Posterior cingulate gyrus (tissue), 11 donors: Measurements from ENCODE around the gene PTPRO.

Experiments used
- DNase-seq, 10 donors: peaks; one replicate each; pipeline versions ENCODE4 v3.0.0 to v3.0.0-alpha.2; 2020 to 2021; ENCODE audit warnings: mixed read lengths in 3 of 10
- intact Hi-C: fragments of 100-400 bp; cut with DNase I; formaldehyde crosslinking; loops from one replicate; pipeline ENCODE4 v1.15.1; 2023

The PTPRO gene

DNA sequence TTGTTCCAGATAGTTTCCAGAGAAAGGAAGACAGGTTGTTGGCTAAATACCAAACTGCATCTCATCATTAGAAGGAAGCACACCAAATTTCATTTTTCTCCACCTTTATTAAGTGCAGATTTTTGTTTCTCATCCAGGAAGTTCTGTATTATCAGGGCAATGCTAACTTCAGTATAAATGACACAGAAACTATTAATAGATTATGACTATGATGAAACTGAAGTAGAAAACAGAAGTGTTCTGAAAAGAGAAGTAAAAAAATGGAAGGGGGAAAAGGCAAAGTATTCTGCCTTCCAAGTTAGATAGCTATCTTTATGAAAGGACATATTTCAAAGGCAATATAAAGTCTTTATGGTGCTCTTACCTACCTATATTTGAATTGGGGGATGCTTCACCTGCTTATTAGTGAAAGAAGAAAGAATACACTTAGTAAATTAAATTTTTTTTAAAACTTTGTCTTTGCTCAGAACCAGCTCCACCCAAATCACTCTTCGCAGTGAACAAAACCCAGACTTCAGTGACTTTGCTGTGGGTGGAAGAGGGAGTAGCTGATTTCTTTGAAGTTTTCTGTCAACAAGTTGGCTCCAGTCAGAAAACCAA lies 223.9 kb downstream of the PTPRO start:
- intact Hi-C loops = no loop called here
- no peak for DNase-seq

DNA sequence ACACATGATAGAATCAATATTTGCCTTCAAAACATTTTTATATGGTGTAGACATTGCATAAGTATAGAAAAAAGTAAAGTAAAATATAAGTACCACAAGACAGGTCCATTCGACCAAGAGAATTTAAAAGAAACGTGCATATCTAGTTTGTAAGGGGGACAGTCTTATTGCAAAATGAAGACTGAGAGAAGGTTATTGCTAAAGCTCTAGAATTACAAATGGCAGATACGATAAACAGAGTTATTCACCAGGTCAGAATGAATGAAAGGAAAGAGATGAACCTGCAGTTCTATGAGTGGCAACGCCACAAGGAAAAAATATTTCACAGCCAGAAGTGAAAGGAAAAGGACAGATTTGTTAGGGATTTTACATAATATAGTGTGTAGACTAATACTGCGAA lies 224.8 kb downstream of the PTPRO start:
- intact Hi-C loops = no loop called here
- no peak for DNase-seq

- no peak for DNase-seq
- intact Hi-C loops = no loop called here
These were observed 225.4 kb downstream of the PTPRO start for GRCh38 chr12:15547691-15548090.

DNA sequence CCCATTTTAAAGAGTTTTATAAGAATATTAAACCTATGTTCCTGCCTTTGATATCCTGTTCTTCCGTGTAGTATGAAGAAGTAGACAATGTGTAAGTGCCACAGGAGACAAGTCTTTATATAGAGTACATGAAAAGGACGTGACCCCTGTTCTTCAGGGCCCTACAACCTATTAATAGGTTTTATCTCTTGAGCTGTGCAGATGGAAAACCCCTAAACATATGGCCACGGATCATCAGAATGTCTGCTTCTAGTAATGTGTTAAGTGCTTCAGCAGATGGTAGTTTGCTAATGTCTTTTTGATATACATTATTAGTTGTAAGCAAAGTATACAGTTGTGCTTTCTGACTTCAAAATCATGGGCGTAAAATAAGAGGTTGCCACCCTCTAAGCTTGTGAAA lies 228.5 kb downstream of the PTPRO start:
- DNase-seq = no peak
- intact Hi-C loops = no loop called here

GRCh38 chr12:15555446-15555845 lies 233.1 kb downstream of the PTPRO start:
- no peak for DNase-seq
- intact Hi-C loops = no loop called here

GRCh38 chr12:15556411-15557102 lies 234.2 kb downstream of the PTPRO start:
- intact Hi-C loops = no loop called here
- no peak for DNase-seq

DNA sequence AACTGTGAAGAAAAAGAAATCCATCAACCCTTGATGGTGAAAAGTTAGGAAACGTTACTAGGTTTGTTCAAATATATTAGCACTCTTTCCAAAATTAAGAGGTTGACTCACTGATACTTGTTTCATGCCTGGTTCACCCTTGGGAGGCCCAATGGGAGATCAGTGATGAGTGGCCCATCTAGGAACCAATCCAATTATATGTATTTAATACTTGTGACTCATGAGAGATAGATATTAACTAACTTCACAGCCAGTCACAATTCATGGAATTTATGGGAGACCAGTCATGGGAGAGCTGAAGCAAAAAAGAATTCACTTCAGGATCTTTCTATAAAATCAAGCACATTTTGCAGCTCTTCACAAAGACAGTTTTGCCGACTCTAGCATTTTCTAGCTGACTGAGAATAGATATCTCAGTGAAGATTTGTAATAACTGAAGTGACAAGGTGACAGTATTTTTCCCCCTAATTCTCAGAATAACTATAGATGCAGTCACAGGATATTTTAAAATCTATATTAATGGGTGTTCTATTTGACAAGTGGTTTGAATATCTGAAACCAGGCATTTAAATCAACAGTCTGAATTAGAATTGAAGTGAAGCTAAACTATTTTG lies 236.7 kb downstream of the PTPRO start:
- intact Hi-C loops = no loop called here
- no peak for DNase-seq

GRCh38 chr12:15561396-15561795 lies 239.1 kb downstream of the PTPRO start:
- intact Hi-C loops = no loop called here
- DNase-seq = no peak

- intact Hi-C loops = no loop called here
- no peak for DNase-seq
These were observed 240.0 kb downstream of the PTPRO start for GRCh38 chr12:15562263-15562662.

GRCh38 chr12:15563663-15564062 lies 241.4 kb downstream of the PTPRO start:
- DNase-seq = no peak
- intact Hi-C loops = no loop called here

- no peak for DNase-seq
- intact Hi-C loops = no loop called here
These were observed 252.0 kb downstream of the PTPRO start for GRCh38 chr12:15574353-15574752.

- DNase-seq = no peak
These were observed 253.6 kb downstream of the PTPRO start for GRCh38 chr12:15575671-15576541.

DNA sequence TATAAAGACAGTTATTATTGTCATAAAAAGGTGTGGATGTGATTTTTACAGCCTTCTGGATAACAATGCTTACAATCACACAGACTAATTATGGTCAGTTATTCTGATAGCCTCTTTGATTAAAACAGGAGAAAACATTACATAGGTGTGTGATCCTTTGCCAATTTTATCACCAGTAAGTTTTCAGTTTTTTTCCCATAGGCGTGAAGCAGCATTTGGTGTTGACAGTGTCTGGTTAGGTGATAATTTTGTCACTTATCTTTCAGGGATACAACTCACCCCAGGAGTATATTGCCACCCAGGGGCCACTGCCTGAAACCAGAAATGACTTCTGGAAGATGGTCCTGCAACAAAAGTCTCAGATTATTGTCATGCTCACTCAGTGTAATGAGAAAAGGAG lies 258.1 kb downstream of the PTPRO start:
- DNase-seq = peak in 1 of 10 donors; percentile 16
- intact Hi-C loops = no loop called here

More at GRCh38 chr12:15575671-15576541, 253.6 kb downstream of the PTPRO start:
- intact Hi-C loops = no loop called here

GRCh38 chr12:15581006-15581405 lies 258.7 kb downstream of the PTPRO start:
- no peak for DNase-seq

DNA sequence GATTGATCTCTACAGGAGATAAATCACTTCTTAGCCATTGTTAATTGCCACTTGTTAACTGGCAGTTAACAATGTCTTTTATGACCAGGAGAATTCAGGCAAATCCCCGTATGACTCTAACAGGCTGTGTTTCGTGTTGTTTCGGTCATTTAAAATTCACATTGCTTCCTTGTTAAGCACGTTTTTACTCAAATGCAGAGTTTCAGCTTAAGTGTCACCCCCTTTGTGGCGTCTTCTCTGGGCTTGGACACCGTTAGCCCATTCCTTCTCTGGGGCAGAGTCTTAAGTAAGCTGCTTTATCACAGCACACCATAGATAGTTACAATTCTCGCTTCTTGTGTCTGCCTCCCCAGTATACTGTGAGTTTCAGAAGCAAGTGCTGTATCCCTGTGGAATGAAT lies 261.5 kb downstream of the PTPRO start:
- intact Hi-C loops = loop anchor here (2.0 kb wide), 2 partner anchors 49 to 307 kb away; no protein-coding TSS in a partner anchor
- no peak for DNase-seq

More at GRCh38 chr12:15581006-15581405, 258.7 kb downstream of the PTPRO start:
- intact Hi-C loops = no loop called here

- intact Hi-C loops = loop anchor here (2.0 kb wide), 2 partner anchors 50 to 308 kb away; no protein-coding TSS in a partner anchor
- peak in 1 of 10 donors; percentile 36 for DNase-seq
These were observed 262.2 kb downstream of the PTPRO start for GRCh38 chr12:15584366-15585041.

DNA sequence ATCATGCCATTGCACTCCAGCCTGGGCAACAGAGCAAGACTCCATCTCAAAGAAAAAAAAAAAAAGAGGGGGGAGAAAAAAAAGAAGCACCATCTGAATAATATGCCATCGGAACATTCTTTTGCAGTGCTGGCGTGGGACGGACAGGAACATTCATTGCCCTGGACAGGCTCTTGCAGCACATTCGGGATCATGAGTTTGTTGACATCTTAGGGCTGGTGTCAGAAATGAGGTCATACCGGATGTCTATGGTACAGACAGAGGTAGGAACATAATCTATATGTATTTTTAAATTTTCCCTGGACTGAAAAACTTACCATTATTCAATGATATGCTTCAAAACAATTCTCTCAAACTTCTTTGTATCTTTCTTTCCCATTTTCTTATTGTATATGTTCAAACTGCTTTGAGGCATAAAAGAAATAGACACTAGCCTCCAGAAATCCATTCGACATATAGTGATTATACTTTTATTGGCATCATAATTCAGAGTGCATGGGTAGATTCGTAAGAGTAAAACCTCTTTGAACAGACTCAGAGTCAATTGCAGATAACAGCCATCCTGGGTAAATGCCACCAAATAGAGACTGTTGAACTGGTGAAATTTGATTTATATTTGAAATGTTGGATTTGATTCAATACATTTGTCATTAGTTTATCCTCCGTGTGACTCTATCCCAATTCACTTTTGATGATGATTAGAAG lies 267.2 kb downstream of the PTPRO start:
- intact Hi-C loops = loop anchor here (1.0 kb wide), 1 partner anchor 267 kb away; no protein-coding TSS in a partner anchor
- no peak for DNase-seq

DNA sequence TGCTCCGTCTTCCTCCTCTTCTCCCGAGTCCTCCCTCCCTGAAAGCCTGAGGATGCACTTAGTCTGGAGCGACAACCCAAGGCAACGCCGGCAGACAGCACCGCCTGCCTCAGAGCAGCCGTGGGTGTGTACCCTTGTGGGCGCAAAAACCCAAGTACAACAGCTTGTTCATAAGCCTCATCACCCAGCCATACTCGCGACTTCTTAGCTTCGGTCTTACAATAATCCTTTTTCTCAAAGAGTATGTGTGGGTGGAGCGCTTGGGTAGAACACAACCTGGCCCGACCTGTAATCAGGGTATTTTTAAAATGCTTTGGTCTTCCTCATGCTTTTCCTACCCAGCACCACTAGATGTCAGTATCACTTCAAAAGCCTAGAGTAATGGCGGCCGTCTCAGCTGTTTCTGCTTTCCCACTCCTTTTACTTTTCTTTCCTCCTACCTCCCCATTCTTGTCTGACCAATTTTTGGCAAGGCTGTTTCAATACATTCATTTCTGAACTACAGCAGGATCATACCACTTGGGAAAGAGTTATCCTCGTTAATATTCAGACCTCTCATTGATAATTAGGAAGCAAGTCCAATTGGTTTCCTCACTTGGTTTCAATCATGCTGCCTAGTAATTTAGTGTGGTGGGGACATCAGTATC lies 268.0 kb downstream of the PTPRO start:
- intact Hi-C loops = loop anchor here (1.0 kb wide), 1 partner anchor 266 kb away; no protein-coding TSS in a partner anchor
- DNase-seq = peak; percentile 22 to 92 (median 48)

DNA sequence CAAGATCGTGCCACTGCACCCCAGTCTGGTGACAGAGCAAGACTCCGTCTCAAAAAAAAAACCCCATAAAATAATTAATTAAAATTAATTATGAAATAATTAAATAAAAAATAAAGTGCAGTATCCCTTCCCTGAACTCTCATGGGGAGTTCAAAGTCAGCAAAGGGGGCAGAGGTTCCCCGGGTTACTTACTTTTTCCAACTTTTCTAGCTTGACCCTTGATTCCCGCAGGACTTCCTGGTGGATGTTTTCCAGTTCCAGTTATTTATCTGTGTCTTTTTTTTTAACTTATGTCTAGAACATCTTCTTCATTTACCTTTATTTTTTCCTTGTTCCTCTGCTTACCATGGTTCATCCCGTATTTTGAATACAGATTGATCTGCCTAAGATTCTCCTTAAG lies 269.5 kb downstream of the PTPRO start:
- no peak for DNase-seq
- intact Hi-C loops = no loop called here
